GM18520 (cell line): ENCODE results near the gene CH25H.

Experiments used
- ATAC-seq: cut with Tn5 transposase; IDR thresholded peaks from one replicate; pipeline ENCODE4 v1.9.1; 2021; ENCODE audit not compliant: unreplicated experiment

The CH25H gene

DNA sequence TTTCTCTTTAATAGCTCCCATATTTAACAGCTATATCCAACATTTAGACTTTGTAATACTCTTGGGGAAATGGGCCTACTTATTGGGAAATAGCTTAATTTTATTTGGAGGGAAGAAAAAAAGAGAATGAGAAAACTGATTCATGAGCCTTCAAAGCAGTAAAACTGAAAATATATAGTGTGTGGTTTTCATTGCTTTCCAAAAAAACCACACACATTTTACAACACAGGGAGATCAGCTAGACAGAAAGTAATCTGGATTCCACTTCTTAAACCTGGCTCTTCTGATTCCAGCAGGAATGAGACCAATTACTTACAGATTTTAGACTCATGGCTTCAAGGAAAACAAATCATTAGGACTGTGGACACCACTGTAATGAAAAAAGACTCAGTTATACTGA is 48.7 kb downstream of the CH25H start:
- ATAC-seq, result no peak

GRCh38 chr10:89156161-89156835 is 50.8 kb downstream of the CH25H start:
- ATAC-seq, result no peak
